RWPE2 (cell line): Measurements from ENCODE around the gene KCNC2.

Experiments
- ATAC-seq: fragments of 200-7000 bp; cut with Tn5 transposase; 3 replicates; pipeline ENCODE4 v1.9.1; 2021; ENCODE audit warnings: low read depth
- DNase-seq: peaks from one replicate; pipeline ENCODE4 v3.0.0-alpha.2; 2020; ENCODE audit warnings: low spot score
- H3K27ac ChIP-seq: fragments of 450-650 bp; 2 replicates; pipeline ENCODE4 v1.5.1; 2017; ENCODE audit warnings: mild to moderate bottlenecking; ENCODE audit not compliant: poor library complexity, severe bottlenecking
- H3K27me3 ChIP-seq: fragments of 250-450 bp; sonication (Bioruptor Pico); 2 replicates; pipeline ENCODE4 v1.5.1; 2021; ENCODE audit warnings: mild to moderate bottlenecking, moderate library complexity; ENCODE audit not compliant: insufficient read depth, poor library complexity, severe bottlenecking
- H3K36me3 ChIP-seq: fragments of 250-450 bp; sonication (Bioruptor Pico); 2 replicates; pipeline ENCODE4 v1.5.1; 2020; ENCODE audit warnings: low read depth, mild to moderate bottlenecking, moderate library complexity
- H3K4me1 ChIP-seq: fragments of 250-450 bp; sonication (Bioruptor Pico); 2 replicates; pipeline ENCODE4 v1.5.1; 2021; ENCODE audit warnings: mild to moderate bottlenecking, moderate library complexity; ENCODE audit not compliant: insufficient read depth, poor library complexity, severe bottlenecking
- H3K4me3 ChIP-seq: fragments of 250-450 bp; sonication (Bioruptor Pico); 2 replicates; pipeline ENCODE4 v1.5.1; 2021; ENCODE audit warnings: mild to moderate bottlenecking, moderate library complexity; ENCODE audit not compliant: severe bottlenecking
- H3K9me3 ChIP-seq: fragments of 250-450 bp; sonication (Bioruptor Pico); 2 replicates; pipeline ENCODE4 v1.5.1; 2021; ENCODE audit warnings: mild to moderate bottlenecking, moderate library complexity; ENCODE audit not compliant: severe bottlenecking
- CTCF ChIP-seq: fragments of 450-650 bp; IDR thresholded peaks from one replicate; pipeline ENCODE4 v1.5.1; 2017; ENCODE audit warnings: mild to moderate bottlenecking, moderate library complexity; ENCODE audit not compliant: poor library complexity, severe bottlenecking

The KCNC2 gene

DNA sequence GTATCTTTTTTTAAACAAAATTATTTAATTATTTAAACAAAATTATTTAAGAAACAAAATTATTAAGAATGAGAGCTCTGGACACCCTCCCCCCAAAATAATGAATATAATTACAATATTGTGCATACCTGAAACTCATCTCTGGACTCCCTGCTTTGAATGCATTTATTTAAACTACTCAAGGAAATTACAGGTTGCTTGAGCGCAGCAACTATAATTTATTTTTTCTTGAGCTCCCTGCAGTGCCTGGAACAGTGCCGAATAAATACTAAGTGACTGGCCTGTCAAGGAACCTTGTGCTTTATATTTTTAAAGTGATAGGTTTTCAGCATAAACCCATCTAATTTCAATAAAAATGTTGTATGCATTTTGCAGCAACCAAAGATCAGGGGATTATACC, 93.9 kb downstream of the KCNC2 start:
- H3K4me3 ChIP-seq: no peak overlapping the region
- no peak for ATAC-seq
- H3K27ac ChIP-seq: no peak overlapping the region
- no peaks in the 10 kb centered on the region for H3K9me3 ChIP-seq
- no peaks in the 10 kb centered on the region for H3K27me3 ChIP-seq
- H3K4me1 ChIP-seq: no peaks in the 10 kb centered on the region
- no peaks in the 10 kb centered on the region for H3K36me3 ChIP-seq
- no peak for DNase-seq
- no peak for TF ChIP-seq CTCF

DNA sequence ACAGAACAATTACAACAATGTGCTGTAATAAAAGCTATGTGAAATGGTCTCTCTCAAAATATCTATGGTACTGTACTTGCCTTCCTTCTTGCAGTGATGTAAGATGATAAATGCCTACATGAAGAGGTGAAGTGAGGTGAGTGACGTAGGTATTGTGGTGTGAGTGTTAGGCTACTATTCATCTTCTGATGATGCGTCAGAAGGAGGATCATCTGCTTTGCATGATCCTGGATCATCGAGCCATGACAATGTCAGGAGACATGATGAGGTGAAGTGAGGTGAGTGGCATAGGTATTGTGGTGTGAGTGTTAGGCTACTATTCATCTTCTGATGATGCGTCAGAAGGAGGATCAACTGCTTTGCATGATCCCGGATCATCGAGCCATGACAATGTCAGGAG, 105.8 kb downstream of the KCNC2 start:
- no peak for ATAC-seq
- Histone ChIP-seq H3K4me3 (no peak overlapping the region), H3K36me3 (no peaks in the 10 kb centered on the region), H3K9me3 (no peaks in the 10 kb centered on the region), H3K27ac (no peak overlapping the region), H3K27me3 (no peaks in the 10 kb centered on the region), H3K4me1 (no peaks in the 10 kb centered on the region)
- no peak for TF ChIP-seq CTCF
- no peak for DNase-seq

DNA sequence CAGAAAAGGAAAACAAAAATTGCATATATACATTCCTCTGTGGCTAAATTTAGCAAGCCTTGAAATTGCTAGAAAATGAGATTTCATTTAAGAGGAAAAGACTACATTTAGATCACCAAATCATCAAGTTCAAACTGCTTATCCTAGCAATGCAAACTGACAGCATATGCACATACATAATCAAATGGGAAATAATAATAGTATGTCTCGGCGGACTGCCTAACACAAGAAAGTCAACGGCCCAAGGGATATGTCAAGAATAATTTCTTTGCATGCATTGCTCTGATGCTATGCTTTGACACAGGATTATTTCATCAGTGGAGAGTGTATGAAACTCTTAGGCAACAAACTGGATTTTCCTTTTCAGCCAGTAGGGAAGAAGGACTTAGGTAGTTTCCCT, 107.9 kb downstream of the KCNC2 start:
- Histone ChIP-seq H3K36me3 (no peaks in the 10 kb centered on the region), H3K27ac (no peak overlapping the region), H3K4me1 (no peaks in the 10 kb centered on the region), H3K27me3 (no peaks in the 10 kb centered on the region), H3K4me3 (no peak overlapping the region), H3K9me3 (no peaks in the 10 kb centered on the region)
- ATAC-seq (no peak), DNase-seq (no peak)
- no peak for TF ChIP-seq CTCF

- DNase-seq: no peak
- Histone ChIP-seq H3K27ac (no peak overlapping the region), H3K4me3 (no peak overlapping the region), H3K4me1 (no peaks in the 10 kb centered on the region), H3K36me3 (no peaks in the 10 kb centered on the region), H3K27me3 (peaks cover 9% of the 10 kb centered on the region), H3K9me3 (no peaks in the 10 kb centered on the region)
- no peak for TF ChIP-seq CTCF
- no peak for ATAC-seq
Observed at GRCh38 chr12:75099210-75099609, 110.4 kb downstream of the KCNC2 start.

GRCh38 chr12:75097003-75097402, 112.6 kb downstream of the KCNC2 start:
- Histone ChIP-seq H3K4me1 (no peaks in the 10 kb centered on the region), H3K9me3 (no peaks in the 10 kb centered on the region), H3K27me3 (peaks cover 9% of the 10 kb centered on the region), H3K4me3 (no peak overlapping the region), H3K27ac (no peak overlapping the region), H3K36me3 (no peaks in the 10 kb centered on the region)
- DNase-seq: no peak
- ATAC-seq: no peak
- no peak for TF ChIP-seq CTCF
